ENCODE measurements around the gene FAM199X. TPM values are rescaled to one million over a fixed set of nuclear protein-coding genes. Genes with fewer than 3 reads are reported as not detected.

Gene FAM199X
- total and polyA plus RNA-seq, 2 donors (not counting 3 experiments of a cell fraction or from before 2014, with no cell fraction given) = 4.0 to 16.8 TPM

DNA sequence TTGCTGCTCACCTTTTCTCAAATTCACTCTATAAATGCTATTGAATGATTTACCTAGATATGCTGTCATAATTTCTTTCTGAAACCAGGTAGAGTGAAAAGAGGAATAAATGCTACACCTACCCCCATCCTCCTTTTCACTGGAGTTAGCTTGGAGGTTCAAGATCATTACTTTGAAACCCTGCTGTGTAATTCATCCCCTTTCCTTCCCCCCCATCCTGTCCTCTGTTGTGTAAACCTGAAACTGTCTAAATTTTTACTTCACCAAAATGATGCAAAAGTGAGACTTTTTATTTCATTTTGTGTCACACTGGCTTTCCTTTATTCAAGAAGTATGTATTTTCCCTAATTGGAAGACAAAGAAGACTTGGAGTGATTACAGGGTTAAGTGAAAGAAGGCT lies 48.5 kb upstream of the FAM199X start:
- POLR2A ChIA-PET = no interaction called here
- no peak for TF ChIP-seq POLR2A (IDR thresholded peaks at IDR 0.05; ENCODE audit: low read depth, low read length)
- dilution Hi-C loops (cut with MboI; ENCODE audit: extremely low pct_ligation_motif_present, low sequenced_read_pairs) (no loop called here), intact Hi-C loops (cut with micrococcal nuclease) (no loop called here)
- DNase-seq (ENCODE audit: low read depth, low spot score) = no peak
- H3K4me1 ChIP-seq (ENCODE audit: control insufficient read depth, extremely low read depth, insufficient read depth, low read length) = peaks cover 9% of the 10 kb centered on the region
- H3K79me2 ChIP-seq (ENCODE audit: control insufficient read depth, insufficient read depth, low read length) = no peaks in the 10 kb centered on the region
- no TSS peak for BruUV-seq (replicated peaks)
- no peak overlapping the region for H3K4me2 ChIP-seq (ENCODE audit: insufficient read depth, low read length)
- no peak overlapping the region for H3K9ac ChIP-seq (replicated peaks; ENCODE audit: extremely low read depth, insufficient read depth, low read length)
- H3K9me1 ChIP-seq (replicated peaks; ENCODE audit: control insufficient read depth, extremely low read depth, insufficient read depth, low read length) = no peaks in the 10 kb centered on the region
- H3K4me3 ChIP-seq (replicated peaks in 1 of 3; ENCODE audit: insufficient read depth in 1 of 3, low read depth in 1 of 3, low read length in 3 of 3) = no peak overlapping the region
- no peaks in the 10 kb centered on the region for H4K20me1 ChIP-seq (replicated peaks; ENCODE audit: control insufficient read depth, extremely low read depth, insufficient read depth, low read length)
- no peak overlapping the region for H2AFZ ChIP-seq (ENCODE audit: low read depth, low read length)
- no peak overlapping the region for H3K27ac ChIP-seq (ENCODE audit: insufficient read depth, low read depth, low read length)
- H3K36me3 ChIP-seq (ENCODE audit: control insufficient read depth in 2 of 2, extremely low read depth in 1 of 2, insufficient read depth in 2 of 2, low read length in 2 of 2) = no peaks in the 10 kb centered on the region
- no peaks in the 10 kb centered on the region for H3K9me3 ChIP-seq (replicated peaks; ENCODE audit: control insufficient read depth, insufficient read depth, low read length)
- FAIRE-seq = no peak
- CTCF ChIA-PET = no interaction called here
- no peaks in the 10 kb centered on the region for H3K27me3 ChIP-seq (ENCODE audit: control insufficient read depth in 2 of 2, insufficient read depth in 2 of 2, low read length in 2 of 2)

DNA sequence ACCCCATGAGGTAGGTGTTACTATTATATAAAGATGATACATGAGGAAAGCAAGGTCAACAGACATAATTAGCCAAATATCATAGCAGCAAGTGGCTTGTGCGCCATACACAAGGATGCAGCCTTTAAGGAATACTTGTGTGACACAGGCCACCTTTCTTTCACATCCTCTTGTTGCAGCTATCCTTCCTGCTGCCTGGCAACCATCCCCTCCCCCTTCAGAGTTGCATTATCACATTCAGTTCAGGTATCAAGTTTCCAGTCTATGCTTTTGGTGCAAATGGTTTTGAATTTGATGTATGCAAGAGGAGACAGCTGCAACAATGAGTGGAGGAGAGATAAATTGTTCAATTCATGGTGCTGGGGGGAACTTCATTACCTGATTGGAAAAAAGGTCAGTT lies 47.5 kb upstream of the FAM199X start:
- dilution Hi-C loops (cut with MboI; ENCODE audit: extremely low pct_ligation_motif_present, low sequenced_read_pairs) = no loop called here
- intact Hi-C loops (cut with micrococcal nuclease) = no loop called here
- POLR2A ChIA-PET = no interaction called here
- Histone ChIP-seq H3K79me2 (ENCODE audit: control insufficient read depth, insufficient read depth, low read length) (no peaks in the 10 kb centered on the region), H3K9ac (replicated peaks; ENCODE audit: extremely low read depth, insufficient read depth, low read length) (no peak overlapping the region), H3K27ac (ENCODE audit: insufficient read depth, low read depth, low read length) (no peak overlapping the region), H3K27me3 (ENCODE audit: control insufficient read depth in 2 of 2, insufficient read depth in 2 of 2, low read length in 2 of 2) (no peaks in the 10 kb centered on the region), H2AFZ (ENCODE audit: low read depth, low read length) (no peak overlapping the region), H3K4me1 (ENCODE audit: control insufficient read depth, extremely low read depth, insufficient read depth, low read length) (peaks cover 10% of the 10 kb centered on the region), H4K20me1 (replicated peaks; ENCODE audit: control insufficient read depth, extremely low read depth, insufficient read depth, low read length) (no peaks in the 10 kb centered on the region), H3K9me3 (replicated peaks; ENCODE audit: control insufficient read depth, insufficient read depth, low read length) (no peaks in the 10 kb centered on the region), H3K9me1 (replicated peaks; ENCODE audit: control insufficient read depth, extremely low read depth, insufficient read depth, low read length) (no peaks in the 10 kb centered on the region), H3K36me3 (ENCODE audit: control insufficient read depth in 2 of 2, extremely low read depth in 1 of 2, insufficient read depth in 2 of 2, low read length in 2 of 2) (no peaks in the 10 kb centered on the region), H3K4me2 (ENCODE audit: insufficient read depth, low read length) (no peak overlapping the region), H3K4me3 (replicated peaks in 1 of 3; ENCODE audit: insufficient read depth in 1 of 3, low read depth in 1 of 3, low read length in 3 of 3) (no peak overlapping the region)
- CTCF ChIA-PET = no interaction called here
- no peak for DNase-seq (ENCODE audit: low read depth, low spot score)
- BruUV-seq (replicated peaks) = no TSS peak
- no peak for FAIRE-seq
- no peak for TF ChIP-seq FOS (IDR thresholded peaks at IDR 0.05; ENCODE audit: borderline replicate concordance, insufficient read depth, low read length)
- TF ChIP-seq EZH2 (IDR thresholded peaks at IDR 0.05; ENCODE audit: borderline replicate concordance, low read depth, low read length, severe bottlenecking) = no peak
- TF ChIP-seq, protein P1, sequence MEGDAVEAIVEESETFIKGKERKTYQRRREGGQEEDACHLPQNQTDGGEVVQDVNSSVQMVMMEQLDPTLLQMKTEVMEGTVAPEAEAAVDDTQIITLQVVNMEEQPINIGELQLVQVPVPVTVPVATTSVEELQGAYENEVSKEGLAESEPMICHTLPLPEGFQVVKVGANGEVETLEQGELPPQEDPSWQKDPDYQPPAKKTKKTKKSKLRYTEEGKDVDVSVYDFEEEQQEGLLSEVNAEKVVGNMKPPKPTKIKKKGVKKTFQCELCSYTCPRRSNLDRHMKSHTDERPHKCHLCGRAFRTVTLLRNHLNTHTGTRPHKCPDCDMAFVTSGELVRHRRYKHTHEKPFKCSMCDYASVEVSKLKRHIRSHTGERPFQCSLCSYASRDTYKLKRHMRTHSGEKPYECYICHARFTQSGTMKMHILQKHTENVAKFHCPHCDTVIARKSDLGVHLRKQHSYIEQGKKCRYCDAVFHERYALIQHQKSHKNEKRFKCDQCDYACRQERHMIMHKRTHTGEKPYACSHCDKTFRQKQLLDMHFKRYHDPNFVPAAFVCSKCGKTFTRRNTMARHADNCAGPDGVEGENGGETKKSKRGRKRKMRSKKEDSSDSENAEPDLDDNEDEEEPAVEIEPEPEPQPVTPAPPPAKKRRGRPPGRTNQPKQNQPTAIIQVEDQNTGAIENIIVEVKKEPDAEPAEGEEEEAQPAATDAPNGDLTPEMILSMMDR (IDR thresholded peaks at IDR 0.05; ENCODE audit: extremely low read depth in 1 of 2, insufficient read depth in 1 of 2, low read depth in 1 of 2, low read length in 2 of 2) = no peak
- no peak for TF ChIP-seq POLR2AphosphoS5 (IDR thresholded peaks at IDR 0.05; ENCODE audit: insufficient read depth, low read depth, low read length)
- TF ChIP-seq MAX (IDR thresholded peaks at IDR 0.05; ENCODE audit: insufficient read depth, insufficient read length) = no peak
- TF ChIP-seq POLR2A (IDR thresholded peaks at IDR 0.05; ENCODE audit: low read depth, low read length) = no peak
- TF ChIP-seq MYC (IDR thresholded peaks at IDR 0.05; ENCODE audit: low read depth, low read length) = no peak
- no peak for TF ChIP-seq GATA2 (IDR thresholded peaks at IDR 0.05; ENCODE audit: insufficient read depth, insufficient read length, low read depth, low read length)
- TF ChIP-seq JUN (IDR thresholded peaks at IDR 0.05; ENCODE audit: borderline replicate concordance, insufficient read depth, insufficient read length, low read depth) = no peak
